HG03575 (cell line): ENCODE measurements around the gene DSCAML1.
"Not testable (repeated sequence)": the region's sequence is repeated elsewhere in the genome, so short reads cannot be mapped to it uniquely, and the experiment has no call there.

Source experiments
- ATAC-seq: cut with Tn5 transposase; IDR thresholded peaks from one replicate; pipeline ENCODE4 v1.9.1; 2021; ENCODE audit not compliant: unreplicated experiment, insufficient number of reproducible peaks, low FRiP score; ENCODE audit errors: extremely low read depth

DSCAML1 gene

GRCh38 chr11:117464778-117465177 lies 332.2 kb downstream of the DSCAML1 start:
- no peak for ATAC-seq

- no peak for ATAC-seq
These were observed 334.2 kb downstream of the DSCAML1 start for GRCh38 chr11:117462864-117463247.

GRCh38 chr11:117462183-117462863 lies 334.7 kb downstream of the DSCAML1 start:
- ATAC-seq: no peak

- no peak for ATAC-seq
These were observed 335.4 kb downstream of the DSCAML1 start for GRCh38 chr11:117461396-117462182.

- ATAC-seq: no peak
These were observed 337.1 kb downstream of the DSCAML1 start for GRCh38 chr11:117459979-117460300.

- ATAC-seq: no peak
These were observed 337.7 kb downstream of the DSCAML1 start for GRCh38 chr11:117459123-117459978.

GRCh38 chr11:117458275-117459122 lies 338.5 kb downstream of the DSCAML1 start:
- no peak for ATAC-seq

GRCh38 chr11:117457835-117458234 lies 339.2 kb downstream of the DSCAML1 start:
- ATAC-seq: no peak

GRCh38 chr11:117457031-117457785 lies 339.8 kb downstream of the DSCAML1 start:
- no peak for ATAC-seq

GRCh38 chr11:117456721-117457029 lies 340.3 kb downstream of the DSCAML1 start:
- ATAC-seq: not testable (repeated sequence)

GRCh38 chr11:117456027-117456720 lies 340.8 kb downstream of the DSCAML1 start:
- no peak for ATAC-seq

- ATAC-seq: no peak
These were observed 342.5 kb downstream of the DSCAML1 start for GRCh38 chr11:117454564-117454917.

- no peak for ATAC-seq
These were observed 343.0 kb downstream of the DSCAML1 start for GRCh38 chr11:117453886-117454563.

- ATAC-seq: no peak
These were observed 347.8 kb downstream of the DSCAML1 start for GRCh38 chr11:117449111-117449693.

GRCh38 chr11:117444711-117445658 lies 352.0 kb downstream of the DSCAML1 start:
- no peak for ATAC-seq

GRCh38 chr11:117444256-117444655 lies 352.8 kb downstream of the DSCAML1 start:
- no peak for ATAC-seq
